ENCODE measurements around the gene PRSS12.

Gene PRSS12

DNA sequence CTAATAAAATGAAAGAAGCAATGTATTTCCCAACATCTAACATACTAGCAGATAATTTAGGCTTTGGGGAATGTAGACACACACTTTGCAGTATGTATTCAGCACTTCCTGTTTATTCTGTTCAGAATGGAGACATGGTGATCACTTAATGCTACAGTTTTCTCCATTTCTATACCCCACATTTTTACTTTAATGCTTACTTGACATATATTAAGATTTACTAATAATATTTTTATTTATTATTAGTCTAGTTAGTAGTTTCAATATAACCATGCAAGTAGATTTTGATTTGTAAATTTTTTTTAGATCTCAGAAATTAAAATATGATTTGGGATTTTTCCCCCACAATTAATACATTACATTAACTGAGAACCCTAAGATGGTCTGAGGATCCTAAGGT is 98.4 kb downstream of the PRSS12 start:
- ATAC-seq: no peak
- Mint-ChIP-seq H3K36me3 (no peaks in the 10 kb centered on the region), H3K27ac (no peak overlapping the region), H3K9me3 (no peaks in the 10 kb centered on the region), H3K4me1 (no peaks in the 10 kb centered on the region), H3K4me3 (no peak overlapping the region)
- DNase-seq (ENCODE audit: low spot score in 2 of 2): no peak

DNA sequence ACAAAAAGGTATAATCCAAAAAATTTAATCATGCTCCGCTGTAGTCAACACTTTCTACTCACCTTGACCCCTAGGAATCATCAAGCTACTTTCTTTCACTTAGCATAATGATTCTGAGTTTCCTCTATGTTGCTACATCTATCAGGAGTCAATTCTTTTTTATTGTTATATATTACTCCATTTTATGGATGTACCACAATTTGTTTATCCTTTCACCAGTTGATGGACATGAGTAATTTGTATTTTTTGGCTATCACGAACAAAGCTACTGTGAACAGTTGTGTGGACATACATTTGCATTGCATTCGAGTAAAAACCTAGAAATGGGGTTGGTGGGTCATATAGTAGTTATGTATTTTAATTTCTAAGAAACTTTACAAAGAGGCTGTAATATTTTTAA is 102.9 kb downstream of the PRSS12 start:
- H3K4me3 Mint-ChIP-seq: no peak overlapping the region
- H3K4me1 Mint-ChIP-seq: no peaks in the 10 kb centered on the region
- no peak for ATAC-seq
- DNase-seq (ENCODE audit: low spot score in 2 of 2): no peak
- H3K27ac Mint-ChIP-seq: no peak overlapping the region
- no peaks in the 10 kb centered on the region for H3K9me3 Mint-ChIP-seq
- no peaks in the 10 kb centered on the region for H3K36me3 Mint-ChIP-seq

DNA sequence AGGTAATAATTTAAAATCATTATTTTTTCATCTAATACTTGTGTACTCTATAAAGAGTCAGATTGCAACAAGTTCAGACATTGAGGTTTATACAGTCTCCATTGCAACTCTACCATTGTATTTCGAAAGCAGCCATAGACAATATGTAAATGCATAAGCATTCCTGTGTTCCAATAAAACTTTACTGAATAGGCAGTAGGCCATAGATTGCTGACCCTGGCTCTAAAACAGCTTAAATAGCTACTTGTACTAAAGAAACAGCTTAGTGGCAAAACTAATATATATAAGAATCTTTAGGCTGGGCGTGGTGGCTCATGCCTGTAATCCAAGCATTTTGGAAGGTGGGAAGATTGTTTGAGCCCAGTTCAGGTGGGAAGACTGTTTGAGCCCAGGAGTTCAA is 115.3 kb downstream of the PRSS12 start:
- no peaks in the 10 kb centered on the region for H3K9me3 Mint-ChIP-seq
- no peak overlapping the region for H3K27ac Mint-ChIP-seq
- H3K4me1 Mint-ChIP-seq: no peaks in the 10 kb centered on the region
- ATAC-seq (no peak), DNase-seq (ENCODE audit: low spot score in 2 of 2) (no peak)
- H3K36me3 Mint-ChIP-seq: no peaks in the 10 kb centered on the region
- no peak overlapping the region for H3K4me3 Mint-ChIP-seq

DNA sequence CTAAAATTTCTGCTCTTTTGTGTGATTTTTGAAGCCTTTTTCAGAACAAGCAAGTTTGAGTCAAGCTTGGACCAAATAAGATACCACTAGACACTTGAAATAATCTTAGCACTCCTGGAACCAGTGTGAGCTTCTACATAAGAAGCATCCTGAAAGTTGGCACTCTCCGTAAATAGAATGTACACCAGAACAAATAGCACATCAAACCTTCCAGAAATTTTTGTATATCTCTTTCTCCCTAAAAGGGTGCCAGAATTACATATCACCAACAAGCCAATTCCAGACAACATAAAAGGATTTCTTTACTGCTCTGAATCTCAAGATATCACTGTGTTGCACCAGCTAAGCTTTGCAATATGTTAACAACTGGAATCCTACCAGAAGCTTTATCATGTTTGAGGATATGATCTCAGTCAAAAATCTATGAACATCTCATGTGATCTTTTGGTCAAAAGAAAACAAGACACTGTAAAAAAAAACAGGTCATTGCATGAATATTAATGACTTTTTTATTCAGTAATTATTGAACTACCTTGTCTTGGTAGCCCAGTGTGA is 117.2 kb downstream of the PRSS12 start:
- H3K27ac Mint-ChIP-seq: no peak overlapping the region
- ATAC-seq (no peak), DNase-seq (ENCODE audit: low spot score in 2 of 2) (no peak)
- no peaks in the 10 kb centered on the region for H3K36me3 Mint-ChIP-seq
- no peaks in the 10 kb centered on the region for H3K9me3 Mint-ChIP-seq
- H3K4me1 Mint-ChIP-seq: no peaks in the 10 kb centered on the region
- no peak overlapping the region for H3K4me3 Mint-ChIP-seq

Data from stimulated activated effector memory CD8-positive, alpha-beta T cell treated with anti-CD3 and anti-CD28 coated beads, Interleukin-12 subunit alpha, Interleukin-12 subunit beta, amount 100 ng/mL, for 72 hours (primary cell).